PC-3 (cell line): ENCODE measurements around the gene GALNT18.

ENCODE experiments used
- EZH2 ChIP-seq: fragments of 300-600 bp; sonication (generic); IDR thresholded peaks from one replicate; pipeline ENCODE4 v1.6.1; 2017; ENCODE audit warnings: antibody characterized with exemption, mild to moderate bottlenecking, low read length; ENCODE audit not compliant: unreplicated experiment
- EZH2phosphoT487 ChIP-seq: fragments of 300-600 bp; sonication (generic); IDR thresholded peaks from 2 replicates; pipeline ENCODE4 v1.6.1; 2018; ENCODE audit warnings: mild to moderate bottlenecking, antibody characterized with exemption, low read length, borderline replicate concordance
- TF ChIP-seq, protein P1 (sequence below): fragments of 300-600 bp; sonication (generic); conservative IDR thresholded peaks from 2 replicates; pipeline ENCODE4 v1.5.1; 2017; ENCODE audit warnings: antibody characterized with exemption, low read depth, mild to moderate bottlenecking, low read length

DNA sequence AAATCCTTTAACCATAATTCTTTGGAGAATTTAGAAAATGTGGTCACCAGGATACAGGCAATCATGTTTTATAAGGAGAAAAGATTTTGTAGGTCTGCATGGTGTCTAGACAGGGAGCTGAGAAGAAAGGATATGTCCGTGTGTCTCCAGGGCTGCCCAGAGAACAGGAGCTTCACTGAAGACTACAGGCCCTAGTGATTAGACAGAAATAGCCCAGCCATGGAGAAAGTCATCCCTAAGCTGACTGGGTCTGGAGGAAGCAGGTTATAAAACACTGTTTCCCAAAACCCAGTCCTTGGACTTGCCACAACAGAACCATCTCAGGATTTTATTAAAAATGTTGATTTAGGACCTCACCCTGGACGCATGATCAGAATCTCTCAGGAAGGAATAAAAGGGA lies 84.4 kb downstream of the GALNT18 start:
- TF ChIP-seq, protein P1, sequence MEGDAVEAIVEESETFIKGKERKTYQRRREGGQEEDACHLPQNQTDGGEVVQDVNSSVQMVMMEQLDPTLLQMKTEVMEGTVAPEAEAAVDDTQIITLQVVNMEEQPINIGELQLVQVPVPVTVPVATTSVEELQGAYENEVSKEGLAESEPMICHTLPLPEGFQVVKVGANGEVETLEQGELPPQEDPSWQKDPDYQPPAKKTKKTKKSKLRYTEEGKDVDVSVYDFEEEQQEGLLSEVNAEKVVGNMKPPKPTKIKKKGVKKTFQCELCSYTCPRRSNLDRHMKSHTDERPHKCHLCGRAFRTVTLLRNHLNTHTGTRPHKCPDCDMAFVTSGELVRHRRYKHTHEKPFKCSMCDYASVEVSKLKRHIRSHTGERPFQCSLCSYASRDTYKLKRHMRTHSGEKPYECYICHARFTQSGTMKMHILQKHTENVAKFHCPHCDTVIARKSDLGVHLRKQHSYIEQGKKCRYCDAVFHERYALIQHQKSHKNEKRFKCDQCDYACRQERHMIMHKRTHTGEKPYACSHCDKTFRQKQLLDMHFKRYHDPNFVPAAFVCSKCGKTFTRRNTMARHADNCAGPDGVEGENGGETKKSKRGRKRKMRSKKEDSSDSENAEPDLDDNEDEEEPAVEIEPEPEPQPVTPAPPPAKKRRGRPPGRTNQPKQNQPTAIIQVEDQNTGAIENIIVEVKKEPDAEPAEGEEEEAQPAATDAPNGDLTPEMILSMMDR: no peak
- TF ChIP-seq EZH2phosphoT487: no peak
- TF ChIP-seq EZH2: no peak
